A549 (cell line): ENCODE measurements around the gene HOXD10. TPM values are rescaled to one million over a fixed set of nuclear protein-coding genes. Genes with fewer than 3 reads are reported as not detected.

Source experiments
- ATAC-seq, 2 experiments: fragments of 200-7000 bp in 1 of 2; fragments of >200 bp in 1 of 2; cut with Nextera tagmentation in 1 of 2; cut with Tn5 transposase in 1 of 2; 3 replicates each; pipeline versions ENCODE4 v1.8.0 to v1.9.1; 2018 to 2020; ENCODE audit warnings: mild to moderate bottlenecking in 1 of 2, moderate library complexity in 1 of 2
- CTCF ChIA-PET: fragments of 300-600 bp; sonication (Branson Sonifier 250); formaldehyde crosslinking; extraction: SDS; loops from one replicate; lab custom pipeline; 2021; ENCODE audit warnings: antibody characterized with exemption, inconsistent platforms; lab: Yijun Ruan, JAX
- POLR2A ChIA-PET: fragments of 350-600 bp; formaldehyde crosslinking; extraction: SDS; loops from one replicate; lab custom pipeline; 2021; ENCODE audit warnings: antibody characterized with exemption, inconsistent platforms; lab: Yijun Ruan, JAX
- DNase-seq, 2 experiments: peaks; one replicate each; pipeline versions ENCODE4 v3.0.0 to v3.0.0-alpha.2; 2011 to 2016; ENCODE audit warnings: low read depth in 1 of 2, low spot score in 1 of 2
- FAIRE-seq: peaks from 2 replicates; lab custom pipeline; 2011; peaks lifted over from hg19 to GRCh38; lab: Jason Lieb, UNC
- H3K27ac ChIP-seq, 2 experiments: fragments of >200 bp; sonication (Bioruptor Twin); formaldehyde crosslinking; 3 replicates each; pipeline ENCODE4 v1.5.1; 2016 to 2017
- H3K4me1 ChIP-seq: fragments of >200 bp; sonication (Bioruptor Twin); formaldehyde crosslinking; 3 replicates; pipeline ENCODE4 v1.6.1; 2016
- H3K4me2 ChIP-seq: fragments of >200 bp; sonication (Bioruptor Twin); formaldehyde crosslinking; 3 replicates; pipeline ENCODE4 v1.6.1; 2016
- H3K4me3 ChIP-seq: fragments of >200 bp; sonication (Bioruptor Twin); formaldehyde crosslinking; 3 replicates; pipeline ENCODE4 v1.5.1; 2016
- H3K9me3 ChIP-seq: fragments of >200 bp; sonication (Bioruptor Twin); formaldehyde crosslinking; 3 replicates; pipeline ENCODE4 v1.6.1; 2016
- CBX2 ChIP-seq: fragments of 200-600 bp; sonication (generic); IDR thresholded peaks from 2 replicates; pipeline ENCODE4 v1.6.1; 2016; ENCODE audit warnings: low read depth, mild to moderate bottlenecking, borderline replicate concordance
- CBX8 ChIP-seq: fragments of 200-600 bp; sonication (generic); IDR thresholded peaks from 2 replicates; pipeline ENCODE4 v1.6.1; 2016
- CEBPB ChIP-seq, 2 experiments: fragments of >200 bp in 1 of 2; sonication (Bioruptor Twin) in 1 of 2; formaldehyde crosslinking in 1 of 2; IDR thresholded peaks; 2 replicates each; pipeline ENCODE4 v1.6.1; 2012 to 2016
- CHD2 ChIP-seq: fragments of 150-350 bp; IDR thresholded peaks from 2 replicates; pipeline ENCODE4 v1.6.1; 2014; ENCODE audit warnings: low read length; ENCODE audit not compliant: partially characterized antibody
- CHD4 ChIP-seq: fragments of 200-600 bp; sonication (generic); IDR thresholded peaks from 2 replicates; pipeline ENCODE4 v1.6.1; 2016; ENCODE audit warnings: antibody characterized with exemption, mild to moderate bottlenecking, borderline replicate concordance
- EP300 ChIP-seq, 2 experiments: fragments of >200 bp; sonication (Bioruptor Twin); formaldehyde crosslinking; IDR thresholded peaks; 2 replicates in 1 of 2; 3 replicates in 1 of 2; pipeline ENCODE4 v1.6.1; 2016 to 2017
- FOSB ChIP-seq: fragments of 250-450 bp; sonication (Bioruptor Pico); IDR thresholded peaks from 2 replicates; pipeline ENCODE4 v1.5.0; 2020; ENCODE audit warnings: mild to moderate bottlenecking, moderate library complexity
- FOSL2 ChIP-seq, 2 experiments: fragments of 450-650 bp in 1 of 2; fragments of >200 bp in 1 of 2; sonication (Bioruptor Twin) in 1 of 2; formaldehyde crosslinking; IDR thresholded peaks; 2 replicates each; pipeline versions ENCODE4 v1.5.0 to v1.6.1; 2016 to 2020; ENCODE audit warnings: mild to moderate bottlenecking in 1 of 2, moderate library complexity in 1 of 2
- FOXS1 ChIP-seq: fragments of 250-450 bp; sonication (Bioruptor Pico); IDR thresholded peaks from 2 replicates; pipeline ENCODE4 v1.5.0; 2020; ENCODE audit warnings: mild to moderate bottlenecking, moderate library complexity
- GATA3 ChIP-seq: IDR thresholded peaks from 2 replicates; pipeline ENCODE4 v1.6.1; 2012; ENCODE audit warnings: borderline replicate concordance
- HDAC2 ChIP-seq: fragments of 200-600 bp; sonication (generic); IDR thresholded peaks from 2 replicates; pipeline ENCODE4 v1.6.1; 2016
- HOXA7 ChIP-seq: fragments of 250-450 bp; sonication (Bioruptor Pico); IDR thresholded peaks from 2 replicates; pipeline ENCODE4 v1.5.0; 2020; ENCODE audit warnings: mild to moderate bottlenecking, moderate library complexity
- HOXB13 ChIP-seq: fragments of 250-450 bp; sonication (Bioruptor Pico); IDR thresholded peaks from 2 replicates; pipeline ENCODE4 v1.5.0; 2020; ENCODE audit warnings: low read depth, mild to moderate bottlenecking, moderate library complexity
- JUN ChIP-seq, 2 experiments: fragments of >200 bp; sonication (Bioruptor Twin); formaldehyde crosslinking; IDR thresholded peaks; 2 replicates in 1 of 2; 3 replicates in 1 of 2; pipeline ENCODE4 v1.6.1; 2016 to 2017
- JUNB ChIP-seq: fragments of >200 bp; sonication (Bioruptor Twin); formaldehyde crosslinking; IDR thresholded peaks from 2 replicates; pipeline ENCODE4 v1.6.1; 2016
- KDM1A ChIP-seq: fragments of 200-600 bp; sonication (generic); IDR thresholded peaks from 2 replicates; pipeline ENCODE4 v1.6.1; 2016; ENCODE audit warnings: low read depth, mild to moderate bottlenecking
- KDM5A ChIP-seq: fragments of 200-600 bp; sonication (generic); IDR thresholded peaks from 2 replicates; pipeline ENCODE4 v1.6.1; 2016; ENCODE audit warnings: antibody characterized with exemption, mild to moderate bottlenecking
- MAFK ChIP-seq: fragments of 450-650 bp; IDR thresholded peaks from 2 replicates; pipeline ENCODE4 v1.6.1; 2014; ENCODE audit not compliant: partially characterized antibody
- NPAS2 ChIP-seq: fragments of 250-450 bp; sonication (Bioruptor Pico); IDR thresholded peaks from 2 replicates; pipeline ENCODE4 v1.8.0; 2022; ENCODE audit warnings: mild to moderate bottlenecking, moderate library complexity, borderline replicate concordance
- NR3C1 ChIP-seq: fragments of >200 bp; sonication (Bioruptor Twin); formaldehyde crosslinking; IDR thresholded peaks from 3 replicates; pipeline ENCODE4 v1.6.1; 2017
- RAD21 ChIP-seq, 2 experiments: fragments of >200 bp in 1 of 2; sonication (Bioruptor Twin) in 1 of 2; formaldehyde crosslinking in 1 of 2; IDR thresholded peaks in 1 of 2; conservative IDR thresholded peaks in 1 of 2; 2 replicates in 1 of 2; 3 replicates in 1 of 2; pipeline ENCODE4 v1.6.1; 2012 to 2018; ENCODE audit warnings: inconsistent platforms in 1 of 2
- RARB ChIP-seq: fragments of 250-450 bp; sonication (Bioruptor Pico); IDR thresholded peaks from 2 replicates; pipeline ENCODE4 v1.8.0; 2021; ENCODE audit warnings: mild to moderate bottlenecking, moderate library complexity
- RNF2 ChIP-seq: fragments of 200-600 bp; sonication (generic); IDR thresholded peaks from 2 replicates; pipeline ENCODE4 v1.6.1; 2016; ENCODE audit warnings: low read depth, mild to moderate bottlenecking, antibody characterized with exemption, moderate library complexity, borderline replicate concordance
- SMC3 ChIP-seq: fragments of >200 bp; sonication (Bioruptor Twin); formaldehyde crosslinking; IDR thresholded peaks from 3 replicates; pipeline ENCODE4 v1.6.1; 2018; ENCODE audit warnings: inconsistent platforms
- SREBF2 ChIP-seq: fragments of 450-650 bp; IDR thresholded peaks from 2 replicates; pipeline ENCODE4 v1.6.1; 2014; ENCODE audit warnings: mild to moderate bottlenecking, moderate library complexity
- ZC3H11A ChIP-seq: fragments of 450-650 bp; IDR thresholded peaks from 2 replicates; pipeline ENCODE4 v1.6.1; 2014; ENCODE audit warnings: antibody characterized with exemption, mild to moderate bottlenecking
- ZFP36 ChIP-seq: fragments of 450-650 bp; IDR thresholded peaks from 2 replicates; pipeline ENCODE4 v1.6.1; 2014; ENCODE audit warnings: borderline replicate concordance; ENCODE audit not compliant: partially characterized antibody
- ZNF302 ChIP-seq: fragments of 250-450 bp; sonication (Bioruptor Pico); IDR thresholded peaks from 2 replicates; pipeline ENCODE4 v1.9.0; 2021; ENCODE audit warnings: inconsistent platforms, mild to moderate bottlenecking, moderate library complexity
- ZSCAN20 ChIP-seq: fragments of 250-450 bp; sonication (Bioruptor Pico); IDR thresholded peaks from 2 replicates; pipeline ENCODE4 v1.8.0; 2022; ENCODE audit warnings: mild to moderate bottlenecking, moderate library complexity
- WGBS: methylation state at CpG from one replicate; pipeline ENCODE4 v1.1.6; 2017; ENCODE audit errors: missing lambda C conversion rate; 5-methylcytosine and 5-hydroxymethylcytosine counted together
- polyA plus RNA-seq, 4 experiments: library from polyadenylated mRNA; depleted of rRNA in 3 of 4; stranded (reverse); fragments of >200 nt; fragmentation: RNase III in 1 of 4; extraction: RNeasy Plus Mini Kit Qiagen cat#74134 plus additional on column Dnase treatment in 1 of 4; gene quantifications; 2 replicates in 3 of 4; 3 replicates in 1 of 4; pipeline ENCODE4 v1.2.3, GENCODE V29; 2011 to 2017
- TF ChIP-seq, protein P1 (sequence below): fragments of 200-600 bp; sonication (generic); IDR thresholded peaks from 2 replicates; pipeline ENCODE4 v1.6.1; 2016; ENCODE audit warnings: antibody characterized with exemption, mild to moderate bottlenecking, moderate library complexity
- TF ChIP-seq, protein P2 (sequence below): IDR thresholded peaks from 2 replicates; pipeline ENCODE4 v1.6.1; 2012
- TF ChIP-seq, protein P3 (sequence below): IDR thresholded peaks from 2 replicates; pipeline ENCODE4 v1.6.1; 2012

The HOXD10 gene
- polyA plus RNA-seq, 2 of the 4 experiments (the other 2 are of a cell fraction), result 4.3 to 4.8 TPM

DNA sequence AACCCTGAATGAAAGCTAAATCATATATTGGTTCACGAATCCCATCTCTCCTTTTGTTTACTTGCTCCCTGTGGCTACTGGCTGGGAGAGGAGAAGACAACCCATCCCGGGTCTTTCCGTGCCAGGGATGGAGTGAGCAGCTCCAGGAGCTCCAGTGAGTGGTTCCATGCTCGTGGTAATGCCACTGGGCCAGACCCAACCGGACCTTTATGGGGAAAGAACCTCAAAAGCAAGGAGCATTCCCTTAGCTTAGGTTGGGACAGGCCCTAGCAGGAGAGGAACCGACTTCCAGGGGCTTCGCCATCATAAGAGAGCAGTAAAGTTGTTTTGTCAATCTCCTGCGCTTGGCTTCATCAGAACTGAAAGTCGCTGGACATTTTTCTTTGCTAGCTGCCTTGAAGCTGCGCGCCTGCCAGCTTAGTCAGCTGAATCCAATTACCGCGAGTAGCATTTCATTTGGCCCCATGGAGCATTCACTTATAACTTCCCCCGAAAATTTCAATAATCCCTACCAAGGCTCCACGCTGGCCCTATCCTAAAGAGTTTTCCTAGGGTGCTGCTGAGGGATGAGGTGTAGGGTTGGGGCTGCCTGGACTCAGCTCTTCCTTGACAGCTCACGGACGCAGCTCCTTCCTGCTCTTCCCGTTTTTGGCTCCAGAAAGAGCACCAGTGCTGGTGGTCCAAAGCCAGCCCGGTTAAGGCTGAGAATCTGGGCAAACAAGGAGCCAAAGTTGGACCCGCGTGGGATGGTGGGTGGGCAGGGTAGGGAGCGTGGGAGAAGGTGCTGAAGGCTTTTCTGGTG is 45.4 kb downstream of the HOXD10 start:
- H3K9me3 ChIP-seq, result no peaks in the 10 kb centered on the region
- FAIRE-seq (no peak), DNase-seq (no peak), ATAC-seq (no peak; a peak in 1 of 6 replicates)
- POLR2A ChIA-PET, result no interaction called here
- H3K4me1 ChIP-seq, result no peaks in the 10 kb centered on the region
- CTCF ChIA-PET, result interaction anchor here (0.9 to 2.9 kb wide), 6 partner anchors 11 to 490 kb away, joined by 3 to 15 read pairs (median 6); partner anchors contain the start of gene HOXD4
- no peak overlapping the region for H3K27ac ChIP-seq
- no peak overlapping the region for H3K4me2 ChIP-seq
- 67% methylated on average over 22 of the region's 22 CpGs for WGBS
- TF ChIP-seq CBX2 (no peak), FOSB (CRISPR knock-in tag) (no peak), HOXA7 (no peak), CEBPB (IDR thresholded peaks at IDR 0.05) (no peak), JUN (IDR thresholded peaks at IDR 0.05) (no peak), SMC3 (no peak), ZC3H11A (no peak), FOXS1 (CRISPR knock-in tag) (no peak), JUNB (no peak), ZSCAN20 (CRISPR knock-in tag) (no peak), CBX8 (no peak), CHD2 (no peak), GATA3 (no peak), MAFK (no peak), RAD21 (conservative IDR thresholded peaks at IDR 0.05 in 1 of 2, IDR thresholded peaks at IDR 0.05 in 1 of 2) (no peak), CHD4 (no peak), SREBF2 (no peak)
- H3K4me3 ChIP-seq, result no peak overlapping the region

DNA sequence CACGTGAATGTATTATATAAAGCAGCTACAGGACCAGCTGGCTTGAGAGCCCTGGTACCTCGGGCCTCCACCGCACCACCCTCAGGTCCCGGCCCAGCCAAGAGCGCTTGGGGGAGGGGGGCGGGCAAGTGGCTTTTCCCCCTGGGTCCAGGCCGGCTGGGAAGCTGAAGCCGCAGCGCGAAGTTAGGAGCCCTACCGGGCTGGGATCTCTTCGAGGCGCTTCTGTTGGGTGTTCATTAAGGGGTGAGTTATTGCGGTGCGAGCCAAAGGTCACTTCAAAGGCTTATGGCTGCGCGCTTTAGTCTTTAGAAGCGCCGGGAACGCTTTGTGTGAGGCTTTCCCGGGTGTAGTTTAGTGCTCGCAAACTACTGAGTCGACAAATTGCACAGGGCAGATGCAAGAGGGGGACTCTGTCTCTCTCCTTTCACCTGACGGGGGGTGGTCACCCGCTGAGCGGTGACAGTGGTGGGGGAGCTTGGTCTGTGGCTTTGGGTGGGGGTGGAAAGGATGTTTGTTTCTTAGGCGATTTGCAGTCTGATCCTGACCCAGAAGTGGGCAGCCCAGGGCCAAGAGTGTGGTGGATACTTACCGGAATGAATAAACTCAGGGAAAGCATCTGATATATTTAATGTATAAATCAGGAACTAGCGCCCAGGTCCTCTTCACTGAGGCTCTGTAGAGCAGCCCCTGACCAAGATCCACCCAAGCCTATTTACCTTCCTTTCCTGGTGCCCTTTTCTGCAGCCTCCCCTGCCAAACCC is 46.5 kb downstream of the HOXD10 start:
- H3K4me3 ChIP-seq, result no peak overlapping the region
- ATAC-seq, result no peak

DNA sequence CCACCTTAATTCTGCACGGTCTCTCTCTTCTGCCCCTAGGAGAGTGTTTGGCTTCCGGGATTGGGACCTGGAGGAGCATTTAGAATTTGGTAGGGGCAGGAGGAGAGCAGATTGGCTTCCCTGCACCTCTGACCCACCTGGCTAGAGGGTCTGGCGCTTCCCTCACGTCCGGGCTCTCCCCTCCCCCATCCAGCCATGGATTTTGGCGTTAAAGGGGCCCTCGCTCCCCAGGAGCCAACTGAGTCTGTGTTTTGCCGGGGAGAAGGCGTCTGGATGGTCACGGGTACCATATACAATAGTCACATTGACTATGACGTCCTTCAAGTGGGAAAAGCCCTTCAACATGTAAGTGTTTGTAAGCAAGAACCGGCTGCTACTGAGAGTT is 47.1 kb downstream of the HOXD10 start:
- H3K4me1 ChIP-seq, result no peaks in the 10 kb centered on the region
- no peak for FAIRE-seq
- H3K4me2 ChIP-seq, result no peak overlapping the region
- 51% methylated on average over 8 of the region's 12 CpGs for WGBS
- no peak for ATAC-seq
- ChIA-PET POLR2A (no interaction called here), CTCF (interaction anchor here (1.5 kb wide), 1 partner anchor 291 kb away, joined by 6 read pairs; no protein-coding TSS in a partner anchor)
- no peaks in the 10 kb centered on the region for H3K9me3 ChIP-seq
- no peak overlapping the region for H3K27ac ChIP-seq
- no peak overlapping the region for H3K4me3 ChIP-seq
- DNase-seq, result no peak
- TF ChIP-seq RNF2 (no peak), NPAS2 (no peak), ZC3H11A (no peak), ZNF302 (CRISPR knock-in tag) (no peak), EP300 (IDR thresholded peaks at IDR 0.05) (no peak), FOSL2 (IDR thresholded peaks at IDR 0.05) (no peak), FOSL2 (CRISPR knock-in tag; IDR thresholded peaks at IDR 0.05) (no peak), KDM1A (no peak), CBX8 (no peak), HOXA7 (no peak)
- TF ChIP-seq, protein P1, sequence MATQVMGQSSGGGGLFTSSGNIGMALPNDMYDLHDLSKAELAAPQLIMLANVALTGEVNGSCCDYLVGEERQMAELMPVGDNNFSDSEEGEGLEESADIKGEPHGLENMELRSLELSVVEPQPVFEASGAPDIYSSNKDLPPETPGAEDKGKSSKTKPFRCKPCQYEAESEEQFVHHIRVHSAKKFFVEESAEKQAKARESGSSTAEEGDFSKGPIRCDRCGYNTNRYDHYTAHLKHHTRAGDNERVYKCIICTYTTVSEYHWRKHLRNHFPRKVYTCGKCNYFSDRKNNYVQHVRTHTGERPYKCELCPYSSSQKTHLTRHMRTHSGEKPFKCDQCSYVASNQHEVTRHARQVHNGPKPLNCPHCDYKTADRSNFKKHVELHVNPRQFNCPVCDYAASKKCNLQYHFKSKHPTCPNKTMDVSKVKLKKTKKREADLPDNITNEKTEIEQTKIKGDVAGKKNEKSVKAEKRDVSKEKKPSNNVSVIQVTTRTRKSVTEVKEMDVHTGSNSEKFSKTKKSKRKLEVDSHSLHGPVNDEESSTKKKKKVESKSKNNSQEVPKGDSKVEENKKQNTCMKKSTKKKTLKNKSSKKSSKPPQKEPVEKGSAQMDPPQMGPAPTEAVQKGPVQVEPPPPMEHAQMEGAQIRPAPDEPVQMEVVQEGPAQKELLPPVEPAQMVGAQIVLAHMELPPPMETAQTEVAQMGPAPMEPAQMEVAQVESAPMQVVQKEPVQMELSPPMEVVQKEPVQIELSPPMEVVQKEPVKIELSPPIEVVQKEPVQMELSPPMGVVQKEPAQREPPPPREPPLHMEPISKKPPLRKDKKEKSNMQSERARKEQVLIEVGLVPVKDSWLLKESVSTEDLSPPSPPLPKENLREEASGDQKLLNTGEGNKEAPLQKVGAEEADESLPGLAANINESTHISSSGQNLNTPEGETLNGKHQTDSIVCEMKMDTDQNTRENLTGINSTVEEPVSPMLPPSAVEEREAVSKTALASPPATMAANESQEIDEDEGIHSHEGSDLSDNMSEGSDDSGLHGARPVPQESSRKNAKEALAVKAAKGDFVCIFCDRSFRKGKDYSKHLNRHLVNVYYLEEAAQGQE, result no peak
- TF ChIP-seq, protein P2, sequence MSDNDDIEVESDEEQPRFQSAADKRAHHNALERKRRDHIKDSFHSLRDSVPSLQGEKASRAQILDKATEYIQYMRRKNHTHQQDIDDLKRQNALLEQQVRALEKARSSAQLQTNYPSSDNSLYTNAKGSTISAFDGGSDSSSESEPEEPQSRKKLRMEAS, result no peak
- TF ChIP-seq, protein P3, sequence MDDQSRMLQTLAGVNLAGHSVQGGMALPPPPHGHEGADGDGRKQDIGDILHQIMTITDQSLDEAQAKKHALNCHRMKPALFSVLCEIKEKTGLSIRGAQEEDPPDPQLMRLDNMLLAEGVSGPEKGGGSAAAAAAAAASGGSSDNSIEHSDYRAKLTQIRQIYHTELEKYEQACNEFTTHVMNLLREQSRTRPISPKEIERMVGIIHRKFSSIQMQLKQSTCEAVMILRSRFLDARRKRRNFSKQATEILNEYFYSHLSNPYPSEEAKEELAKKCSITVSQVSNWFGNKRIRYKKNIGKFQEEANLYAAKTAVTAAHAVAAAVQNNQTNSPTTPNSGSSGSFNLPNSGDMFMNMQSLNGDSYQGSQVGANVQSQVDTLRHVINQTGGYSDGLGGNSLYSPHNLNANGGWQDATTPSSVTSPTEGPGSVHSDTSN, result no peak

More for the DNA sequence above, 46.5 kb downstream of the HOXD10 start:
- Histone ChIP-seq H3K4me1 (no peaks in the 10 kb centered on the region), H3K27ac (no peak overlapping the region), H3K9me3 (no peaks in the 10 kb centered on the region), H3K4me2 (no peak overlapping the region)
- CTCF ChIA-PET, result interaction anchor here (1.5 to 2.9 kb wide), 4 partner anchors 23 to 489 kb away, joined by 4 to 15 read pairs (median 10); no protein-coding TSS in a partner anchor
- POLR2A ChIA-PET, result no interaction called here
- no peak for FAIRE-seq
- no peak for TF ChIP-seq ZSCAN20 (CRISPR knock-in tag)
- TF ChIP-seq ZC3H11A, result no peak
- no peak for TF ChIP-seq RNF2
- TF ChIP-seq RAD21 (conservative IDR thresholded peaks at IDR 0.05 in 1 of 2, IDR thresholded peaks at IDR 0.05 in 1 of 2), result no peak
- TF ChIP-seq ZFP36, result no peak
- TF ChIP-seq NR3C1, result no peak
- TF ChIP-seq RARB (CRISPR knock-in tag), result no peak
- no peak for TF ChIP-seq KDM5A
- TF ChIP-seq SMC3, result no peak
- no peak for TF ChIP-seq GATA3
- no peak for TF ChIP-seq HDAC2
- no peak for TF ChIP-seq HOXB13 (CRISPR knock-in tag)
- WGBS, result 71% methylated on average over 26 of the region's 29 CpGs
- DNase-seq, result no peak
